LNCAP (cell line): ENCODE results near the gene CDC16.

Experiments
- CTCF ChIP-seq: fragments of 450-650 bp; IDR thresholded peaks from 2 replicates; pipeline ENCODE4 v1.5.1; 2017; ENCODE audit warnings: mild to moderate bottlenecking

Gene CDC16, protein sequence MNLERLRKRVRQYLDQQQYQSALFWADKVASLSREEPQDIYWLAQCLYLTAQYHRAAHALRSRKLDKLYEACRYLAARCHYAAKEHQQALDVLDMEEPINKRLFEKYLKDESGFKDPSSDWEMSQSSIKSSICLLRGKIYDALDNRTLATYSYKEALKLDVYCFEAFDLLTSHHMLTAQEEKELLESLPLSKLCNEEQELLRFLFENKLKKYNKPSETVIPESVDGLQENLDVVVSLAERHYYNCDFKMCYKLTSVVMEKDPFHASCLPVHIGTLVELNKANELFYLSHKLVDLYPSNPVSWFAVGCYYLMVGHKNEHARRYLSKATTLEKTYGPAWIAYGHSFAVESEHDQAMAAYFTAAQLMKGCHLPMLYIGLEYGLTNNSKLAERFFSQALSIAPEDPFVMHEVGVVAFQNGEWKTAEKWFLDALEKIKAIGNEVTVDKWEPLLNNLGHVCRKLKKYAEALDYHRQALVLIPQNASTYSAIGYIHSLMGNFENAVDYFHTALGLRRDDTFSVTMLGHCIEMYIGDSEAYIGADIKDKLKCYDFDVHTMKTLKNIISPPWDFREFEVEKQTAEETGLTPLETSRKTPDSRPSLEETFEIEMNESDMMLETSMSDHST

DNA sequence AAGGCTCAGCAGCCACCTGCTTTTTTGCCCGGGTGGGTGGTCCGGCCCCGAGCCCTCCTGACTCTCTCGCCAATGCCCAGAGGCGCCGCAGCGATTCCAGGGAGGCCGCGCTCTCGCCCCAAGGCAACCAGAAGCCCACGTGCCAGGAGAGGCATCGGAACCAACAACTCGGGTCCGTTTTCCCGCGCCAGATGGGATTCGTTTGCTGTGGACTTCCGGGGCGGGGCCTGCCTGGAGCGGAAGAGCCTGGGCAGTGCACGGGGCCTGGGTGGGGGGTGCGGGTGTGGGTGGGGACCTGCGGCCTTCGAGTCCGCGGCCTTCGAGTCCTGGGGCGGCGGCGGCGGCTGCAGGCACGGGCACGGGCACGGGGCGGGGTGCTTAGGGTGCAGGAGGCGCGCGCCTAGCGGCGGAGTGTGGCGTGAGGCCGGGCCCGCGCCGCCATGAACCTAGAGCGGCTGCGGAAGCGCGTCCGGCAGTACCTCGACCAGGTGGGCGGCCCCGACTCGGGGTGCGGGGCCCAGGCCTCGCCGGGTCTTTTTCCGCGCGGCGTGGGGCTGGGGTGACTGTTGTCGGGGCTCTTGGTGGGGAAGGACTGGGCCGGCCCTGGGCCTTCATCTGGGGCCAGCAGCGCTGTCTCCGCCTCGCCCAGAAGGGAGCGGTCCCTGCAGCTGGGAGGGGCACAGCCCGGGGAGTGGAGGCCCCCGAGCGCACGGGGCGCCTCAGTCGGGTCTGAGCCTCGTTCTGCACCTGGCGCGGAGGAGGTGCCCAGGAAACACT is at the start of gene CDC16:
TSS of gene CDC16 (plus strand) at position 253 of the 777 bp plus-strand sequence. CDS start at position 441, 188 bp downstream.
- TF ChIP-seq CTCF = no peak

- TF ChIP-seq CTCF = no peak
These were observed 49.3 kb upstream of the CDC16 start for GRCh38 chr13:114185182-114185971.

DNA sequence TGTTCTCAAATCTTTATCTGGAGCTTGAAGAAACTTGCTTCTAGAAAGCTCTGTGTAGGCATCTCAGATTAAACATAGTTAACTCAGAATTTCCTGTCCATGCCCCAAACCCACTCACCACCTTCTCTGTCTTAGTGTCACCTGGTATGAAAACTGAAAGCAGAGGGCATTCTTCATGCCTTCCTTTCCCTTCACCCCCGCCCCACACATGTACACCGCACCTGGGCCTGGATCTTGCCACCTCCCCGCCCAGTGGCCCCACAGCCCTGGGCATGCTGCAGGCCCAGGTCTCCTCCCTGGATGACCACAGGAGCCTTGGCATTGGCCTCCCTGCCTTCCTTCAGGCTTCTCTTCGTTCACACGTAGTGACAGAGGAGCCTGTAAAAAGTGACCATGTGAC is 39.8 kb upstream of the CDC16 start:
- TF ChIP-seq CTCF = no peak

DNA sequence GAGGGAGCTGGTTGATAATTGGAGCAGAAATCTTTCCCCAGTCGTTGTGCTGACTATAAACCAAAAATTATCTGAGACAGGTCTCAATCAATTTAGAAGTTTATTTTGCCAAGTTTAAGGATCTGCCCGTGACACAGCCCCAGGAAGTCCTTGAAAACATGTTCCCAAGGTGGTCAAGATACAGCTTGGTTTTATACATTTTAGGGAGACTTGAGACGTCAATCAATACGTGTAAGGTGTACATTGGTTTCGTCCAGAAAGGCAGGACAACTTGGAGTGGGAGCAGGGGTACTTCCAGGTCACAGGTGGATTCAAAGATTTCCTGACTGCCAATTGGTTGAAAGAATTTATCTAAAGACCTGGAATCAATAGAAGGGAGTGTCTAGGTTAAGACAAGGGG is 38.1 kb upstream of the CDC16 start:
- TF ChIP-seq CTCF = no peak

GRCh38 chr13:114198556-114198955 is 36.1 kb upstream of the CDC16 start:
- no peak for TF ChIP-seq CTCF

GRCh38 chr13:114199954-114200353 is 34.7 kb upstream of the CDC16 start:
- TF ChIP-seq CTCF = no peak

DNA sequence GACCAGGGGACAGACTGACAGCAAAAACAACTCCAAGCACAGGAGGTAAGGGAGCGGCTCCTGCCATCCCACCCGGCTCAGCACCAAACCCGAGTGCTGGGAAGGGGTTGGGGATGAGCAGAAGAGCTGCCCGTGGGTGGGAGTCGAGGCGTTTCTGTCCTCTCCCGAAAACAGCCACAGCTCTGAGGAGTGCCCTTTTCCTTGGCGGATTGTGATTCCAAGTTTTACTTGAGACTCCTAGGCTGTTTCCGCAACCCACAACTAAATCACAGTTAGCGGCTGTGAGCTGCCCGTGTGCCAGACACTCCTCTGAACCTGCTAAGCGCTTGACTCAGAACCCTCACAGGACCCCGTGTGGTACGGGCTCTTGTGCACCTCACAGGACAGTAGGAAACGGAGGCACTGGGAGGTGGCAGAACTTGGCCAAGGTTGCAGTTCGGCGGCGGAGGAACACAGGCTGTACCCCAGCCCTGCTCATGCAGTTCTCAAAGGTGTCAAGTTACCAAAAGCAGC is 34.2 kb upstream of the CDC16 start:
- no peak for TF ChIP-seq CTCF
